Measurements from ENCODE around the gene PKN1.

DNA sequence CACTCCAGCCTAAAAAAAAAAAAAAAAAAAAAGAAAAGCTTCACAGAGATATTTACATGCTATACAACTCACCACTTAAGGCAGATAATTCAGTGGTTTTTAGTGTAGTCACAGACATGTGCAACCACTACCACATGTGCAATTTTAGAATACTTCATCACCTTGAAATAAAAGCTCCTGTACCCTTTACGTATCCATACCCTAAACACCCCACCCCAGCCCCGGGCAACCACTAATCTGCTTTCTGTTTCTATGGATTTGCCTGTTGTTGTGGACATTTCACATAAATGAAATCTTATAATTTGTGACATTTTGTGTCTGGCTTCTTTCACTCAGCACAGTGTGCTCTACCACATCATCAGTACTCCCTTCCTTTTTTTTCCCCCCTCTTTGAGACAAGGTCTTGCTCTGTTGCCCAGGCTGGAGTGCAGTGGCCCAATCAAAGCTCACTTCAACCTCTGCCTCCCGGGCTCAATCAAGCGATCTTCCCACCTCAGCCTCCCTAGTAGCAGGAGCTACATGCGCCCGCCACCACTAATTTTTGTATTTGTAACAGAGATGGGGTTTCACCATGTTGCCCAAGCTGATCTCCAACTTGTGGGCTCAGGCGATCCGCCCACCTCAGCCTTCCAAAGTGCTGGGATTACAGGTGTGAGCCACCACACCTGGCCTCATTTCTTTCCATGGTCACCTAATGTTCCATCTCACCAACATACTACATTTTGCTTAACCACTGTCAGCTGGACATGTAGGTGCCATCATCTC is 18.0 kb upstream of the PKN1 start:
- TF ChIP-seq, protein P1, sequence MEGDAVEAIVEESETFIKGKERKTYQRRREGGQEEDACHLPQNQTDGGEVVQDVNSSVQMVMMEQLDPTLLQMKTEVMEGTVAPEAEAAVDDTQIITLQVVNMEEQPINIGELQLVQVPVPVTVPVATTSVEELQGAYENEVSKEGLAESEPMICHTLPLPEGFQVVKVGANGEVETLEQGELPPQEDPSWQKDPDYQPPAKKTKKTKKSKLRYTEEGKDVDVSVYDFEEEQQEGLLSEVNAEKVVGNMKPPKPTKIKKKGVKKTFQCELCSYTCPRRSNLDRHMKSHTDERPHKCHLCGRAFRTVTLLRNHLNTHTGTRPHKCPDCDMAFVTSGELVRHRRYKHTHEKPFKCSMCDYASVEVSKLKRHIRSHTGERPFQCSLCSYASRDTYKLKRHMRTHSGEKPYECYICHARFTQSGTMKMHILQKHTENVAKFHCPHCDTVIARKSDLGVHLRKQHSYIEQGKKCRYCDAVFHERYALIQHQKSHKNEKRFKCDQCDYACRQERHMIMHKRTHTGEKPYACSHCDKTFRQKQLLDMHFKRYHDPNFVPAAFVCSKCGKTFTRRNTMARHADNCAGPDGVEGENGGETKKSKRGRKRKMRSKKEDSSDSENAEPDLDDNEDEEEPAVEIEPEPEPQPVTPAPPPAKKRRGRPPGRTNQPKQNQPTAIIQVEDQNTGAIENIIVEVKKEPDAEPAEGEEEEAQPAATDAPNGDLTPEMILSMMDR (IDR thresholded peaks at IDR 0.05), result no peak
- TF ChIP-seq EZH2 (IDR thresholded peaks at IDR 0.05; ENCODE audit: borderline replicate concordance, insufficient read depth, low read depth, low read length, poor library complexity, severe bottlenecking), result no peak

Measured in B cell (primary cell).